NCI-H748 treated with DMSO at 0.1 percent for 48 hours (cell line): ENCODE data around the gene LCNL1.

ENCODE experiments used
- DNase-seq: peaks from one replicate; lab custom pipeline; 2025; lab: John Stamatoyannopoulos, UW

Gene LCNL1

GRCh38 chr9:136960212-136960937 lies 22.4 kb upstream of the LCNL1 start:
- DNase-seq: no peak

GRCh38 chr9:136960938-136961275 lies 21.9 kb upstream of the LCNL1 start:
- DNase-seq: no peak

GRCh38 chr9:136961279-136962065 lies 21.3 kb upstream of the LCNL1 start:
- no peak for DNase-seq

- DNase-seq: no peak
These were observed 20.6 kb upstream of the LCNL1 start for GRCh38 chr9:136962163-136962562.

GRCh38 chr9:136962701-136963248 lies 20.0 kb upstream of the LCNL1 start:
- DNase-seq: no peak

- DNase-seq: no peak
These were observed 19.5 kb upstream of the LCNL1 start for GRCh38 chr9:136963341-136963740.

- DNase-seq: no peak
These were observed 19.0 kb upstream of the LCNL1 start for GRCh38 chr9:136963751-136964150.

- peak; percentile 10 for DNase-seq
These were observed 18.6 kb upstream of the LCNL1 start for GRCh38 chr9:136964171-136964689.

GRCh38 chr9:136964833-136965422 lies 17.9 kb upstream of the LCNL1 start:
- DNase-seq: no peak

- no peak for DNase-seq
These were observed 16.9 kb upstream of the LCNL1 start for GRCh38 chr9:136965771-136966484.

GRCh38 chr9:136968333-136969127 lies 14.3 kb upstream of the LCNL1 start:
- no peak for DNase-seq

- no peak for DNase-seq
These were observed 13.6 kb upstream of the LCNL1 start for GRCh38 chr9:136969150-136969549.

- no peak for DNase-seq
These were observed 13.0 kb upstream of the LCNL1 start for GRCh38 chr9:136969774-136970173.

- no peak for DNase-seq
These were observed 12.4 kb upstream of the LCNL1 start for GRCh38 chr9:136970361-136970760.

GRCh38 chr9:136971746-136972145 lies 11.0 kb upstream of the LCNL1 start:
- no peak for DNase-seq

- DNase-seq: no peak
These were observed 10.5 kb upstream of the LCNL1 start for GRCh38 chr9:136972335-136972734.

- no peak for DNase-seq
These were observed 10.1 kb upstream of the LCNL1 start for GRCh38 chr9:136972743-136973142.

- DNase-seq: no peak
These were observed 8.9 kb upstream of the LCNL1 start for GRCh38 chr9:136973618-136974617.

- DNase-seq: no peak
These were observed 7.8 kb upstream of the LCNL1 start for GRCh38 chr9:136974817-136975535.
